NCI-H446 treated with DMSO at 0.1 percent for 48 hours (cell line): ENCODE data around the gene ARMC5.
"Not testable (repeated sequence)": the region's sequence is repeated elsewhere in the genome, so short reads cannot be mapped to it uniquely, and the experiment has no call there.

Source experiments
- DNase-seq: peaks from one replicate; lab custom pipeline; 2025; lab: John Stamatoyannopoulos, UW

The ARMC5 gene

DNA sequence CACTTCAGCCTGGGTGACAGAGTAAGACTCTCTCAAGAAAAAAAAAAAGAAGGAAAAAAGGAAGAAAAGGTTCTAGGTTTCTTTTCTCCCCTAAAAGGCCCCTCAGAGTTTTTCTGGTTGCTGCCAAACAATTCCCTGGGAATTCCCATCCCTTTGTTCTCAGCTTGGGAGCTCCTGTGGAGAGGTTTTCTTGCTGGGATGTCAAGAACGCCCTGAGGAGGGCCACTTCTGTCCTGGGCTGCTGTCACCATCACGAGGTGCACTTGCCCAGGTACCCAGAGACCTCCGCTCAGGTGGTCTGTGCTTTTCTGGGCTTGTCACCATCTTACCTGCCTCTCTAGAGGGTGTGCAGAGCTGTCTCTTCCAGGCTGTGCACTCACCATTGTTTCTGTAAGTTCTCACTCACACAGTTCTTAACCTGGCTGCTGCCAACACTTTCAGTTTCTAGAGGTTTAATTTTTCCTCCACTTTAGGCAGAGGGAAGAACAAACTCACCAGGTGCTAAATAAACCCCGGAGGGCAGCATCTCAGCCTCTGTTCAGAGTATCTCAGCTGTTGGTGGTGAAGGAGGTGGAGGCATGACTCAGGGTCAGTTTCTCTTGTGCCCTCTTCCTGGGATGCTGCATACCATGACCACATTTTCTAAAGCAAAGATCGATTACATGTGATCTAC lies 28.8 kb upstream of the ARMC5 start:
- DNase-seq = no peak

DNA sequence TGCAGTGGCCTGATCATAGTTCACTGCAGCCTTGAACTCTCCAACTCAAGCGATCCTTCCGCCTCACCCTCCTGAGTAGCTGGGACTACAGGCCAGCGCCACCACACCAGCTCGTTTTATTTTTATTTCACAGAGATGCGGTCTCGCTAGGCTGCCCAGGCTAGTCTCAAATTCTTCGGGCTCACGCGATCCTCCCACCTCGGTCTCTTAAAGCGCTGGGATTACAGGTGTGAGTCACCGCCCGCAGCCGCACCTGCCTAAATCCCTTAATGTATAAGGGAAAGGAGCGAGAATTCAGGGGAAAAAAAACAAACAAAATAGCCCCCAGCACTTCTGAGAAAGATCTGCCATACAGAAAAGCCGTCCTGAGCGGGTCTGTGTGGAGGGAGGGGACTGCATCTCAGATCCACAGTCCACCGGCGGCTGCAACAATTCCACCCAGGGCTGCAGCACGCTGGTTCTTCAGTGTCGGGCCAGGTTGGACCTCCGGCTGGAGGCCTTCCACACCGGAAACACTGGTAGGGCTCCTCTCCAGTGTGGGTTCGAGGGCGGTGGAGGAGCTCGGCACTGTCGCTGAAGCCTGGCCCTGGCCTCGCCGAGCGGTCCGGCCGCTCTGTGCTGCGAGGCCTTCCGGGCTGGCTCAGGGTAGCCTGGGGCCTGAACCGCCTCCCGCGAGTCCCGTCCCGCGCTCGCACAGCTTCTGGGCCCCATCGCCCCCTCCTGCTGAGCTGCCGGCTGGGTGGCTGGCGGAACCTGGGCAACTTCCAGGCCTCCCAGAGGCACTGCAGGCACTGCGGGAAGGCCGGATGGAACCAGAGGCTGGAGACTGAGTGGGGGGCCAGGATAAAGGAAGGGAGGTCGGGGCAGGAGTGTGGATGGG lies 23.7 kb upstream of the ARMC5 start:
- no peak for DNase-seq

DNA sequence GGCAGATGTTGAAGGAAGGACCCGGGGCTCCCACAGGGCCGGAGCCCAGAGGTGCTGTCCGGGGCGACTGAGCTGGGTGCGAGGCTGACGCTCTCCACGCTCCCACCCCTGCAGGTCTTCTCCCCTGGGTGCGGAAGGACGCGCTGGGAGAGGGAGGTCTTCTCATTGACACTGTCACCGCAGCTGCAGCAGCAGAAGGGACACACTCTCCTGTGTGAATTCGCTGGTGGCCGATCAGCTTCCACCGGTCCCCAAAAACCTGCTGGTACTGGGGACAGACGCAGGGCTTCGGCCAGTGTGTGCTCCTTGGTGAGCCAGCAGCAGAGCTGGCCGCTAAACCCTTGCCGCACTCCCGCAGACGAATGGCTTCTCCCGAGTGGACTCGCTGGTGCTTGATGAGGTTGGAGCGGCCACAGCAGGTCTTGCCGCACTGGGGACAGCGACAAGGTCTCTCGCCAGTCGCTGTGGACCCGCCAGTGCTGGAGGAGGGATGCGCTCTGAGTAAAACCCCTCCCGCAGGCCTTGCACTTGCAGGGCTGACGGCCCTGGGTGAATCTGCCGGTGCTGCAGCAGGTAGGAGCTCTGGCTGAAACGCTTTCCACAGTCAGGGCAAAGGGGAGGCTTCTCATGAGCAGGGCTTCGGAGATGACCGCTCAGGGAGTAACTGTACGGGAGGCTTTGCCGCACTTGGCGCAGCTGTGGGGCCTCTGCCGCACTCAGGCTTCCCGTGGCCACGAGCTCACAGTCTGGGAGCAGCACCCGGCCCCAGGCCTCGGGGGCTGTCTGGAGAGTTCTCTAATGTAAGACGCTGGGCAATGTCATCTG lies 22.9 kb upstream of the ARMC5 start:
- DNase-seq = no peak

DNA sequence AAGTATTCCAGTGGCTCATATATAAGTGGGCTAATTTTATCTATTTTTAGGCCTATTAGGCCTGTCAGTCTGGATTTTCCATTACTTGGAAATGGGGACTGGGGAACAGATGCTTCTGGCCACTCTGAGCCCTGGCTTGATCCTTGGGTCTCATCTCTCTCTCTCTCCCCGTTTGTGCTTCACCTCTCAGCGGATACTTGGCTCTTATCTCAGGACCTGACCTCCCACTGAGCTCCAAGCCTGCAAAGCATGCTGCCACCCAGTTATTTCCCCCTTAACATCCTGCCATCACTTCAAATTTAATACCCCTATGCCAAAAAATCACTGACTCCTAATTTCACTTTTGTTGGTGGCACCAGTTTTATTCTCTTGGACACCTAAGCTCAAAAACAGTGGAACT lies 20.9 kb upstream of the ARMC5 start:
- no peak for DNase-seq

DNA sequence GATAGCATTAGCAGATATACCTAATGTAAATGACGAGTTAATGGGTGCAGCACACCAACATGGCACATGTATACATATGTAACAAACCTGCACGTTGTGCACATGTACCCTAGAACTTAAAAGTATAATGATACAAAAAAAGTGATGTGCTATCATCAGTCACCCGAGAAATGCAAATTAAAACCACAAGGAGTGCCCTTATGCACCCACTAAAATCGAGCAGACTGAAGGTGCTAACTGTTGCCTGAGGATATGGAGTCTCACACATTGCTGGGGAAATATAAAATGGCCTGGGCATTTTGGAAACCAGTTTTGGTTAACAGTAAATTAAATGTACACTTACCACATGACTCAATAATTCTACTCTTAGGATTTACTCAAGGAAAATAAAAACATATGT lies 20.3 kb upstream of the ARMC5 start:
- not testable (repeated sequence) for DNase-seq

DNA sequence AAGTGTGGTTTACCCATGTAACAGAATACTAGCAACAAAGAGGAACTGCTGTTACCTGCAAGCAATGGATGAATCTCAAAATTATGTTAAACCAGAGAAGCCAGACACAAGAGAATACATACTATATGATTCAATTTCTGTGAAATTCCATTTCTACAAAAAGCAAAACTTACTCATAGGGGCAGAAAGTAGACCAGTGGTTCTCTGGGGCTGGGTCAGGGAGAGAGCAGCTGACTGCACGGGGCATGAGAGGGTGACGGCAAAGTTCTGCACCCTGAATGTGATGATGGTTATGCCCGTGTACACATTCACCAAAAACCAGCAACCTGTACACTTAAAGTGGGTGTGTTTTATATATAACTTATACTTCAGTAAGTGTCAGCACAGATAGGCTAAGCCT lies 19.8 kb upstream of the ARMC5 start:
- no peak for DNase-seq

DNA sequence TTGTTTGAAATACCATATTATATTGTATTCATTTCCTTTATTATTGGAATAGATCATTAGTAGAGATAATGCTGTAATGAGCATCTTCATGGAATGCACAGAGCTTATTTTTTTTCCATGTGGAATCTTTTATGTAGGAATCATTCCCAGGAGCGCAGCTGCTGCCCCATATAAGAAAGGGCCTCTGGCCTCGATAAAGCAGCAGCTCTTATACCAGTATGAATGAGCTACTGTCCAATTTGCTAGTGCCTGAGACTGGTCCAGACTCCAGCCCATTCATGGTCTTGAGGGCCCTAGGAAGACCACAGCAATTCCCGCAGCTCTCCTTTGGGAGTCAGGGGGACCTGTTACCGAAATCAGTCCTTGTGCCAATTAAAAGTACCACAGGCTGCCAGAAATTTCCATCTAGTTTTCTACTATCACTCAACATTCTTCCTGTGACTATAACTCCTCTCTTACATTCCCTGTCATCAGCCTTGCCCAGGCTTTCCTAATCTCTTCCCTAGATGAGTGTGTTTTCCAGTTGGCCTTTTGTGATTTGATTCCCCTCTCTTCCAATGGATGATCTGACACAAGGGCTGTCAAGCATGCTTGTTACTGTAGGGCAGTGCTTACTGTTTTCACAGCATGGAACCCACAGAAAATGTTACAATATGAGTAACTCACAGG lies 18.7 kb upstream of the ARMC5 start:
- DNase-seq = no peak

DNA sequence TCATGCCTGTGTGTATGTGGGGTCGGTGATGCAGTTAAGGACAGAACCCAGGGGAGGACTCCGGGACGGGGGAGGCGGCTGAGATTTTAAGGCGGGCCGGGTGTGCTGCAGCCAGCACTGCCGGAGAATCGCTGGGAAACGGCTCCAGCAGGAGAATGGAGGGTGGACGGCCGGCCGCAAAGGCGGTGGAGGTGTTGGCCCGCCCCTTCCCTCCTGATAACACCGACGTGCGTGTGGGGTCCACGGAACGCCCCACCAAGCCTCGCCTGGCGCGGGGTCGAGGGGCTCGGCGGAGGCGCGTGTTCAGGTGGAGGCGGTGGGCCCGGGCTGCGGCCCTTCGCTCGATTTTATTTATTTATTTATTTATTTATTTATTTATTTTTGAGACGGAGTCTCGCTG lies 17.3 kb upstream of the ARMC5 start:
- DNase-seq = no peak

DNA sequence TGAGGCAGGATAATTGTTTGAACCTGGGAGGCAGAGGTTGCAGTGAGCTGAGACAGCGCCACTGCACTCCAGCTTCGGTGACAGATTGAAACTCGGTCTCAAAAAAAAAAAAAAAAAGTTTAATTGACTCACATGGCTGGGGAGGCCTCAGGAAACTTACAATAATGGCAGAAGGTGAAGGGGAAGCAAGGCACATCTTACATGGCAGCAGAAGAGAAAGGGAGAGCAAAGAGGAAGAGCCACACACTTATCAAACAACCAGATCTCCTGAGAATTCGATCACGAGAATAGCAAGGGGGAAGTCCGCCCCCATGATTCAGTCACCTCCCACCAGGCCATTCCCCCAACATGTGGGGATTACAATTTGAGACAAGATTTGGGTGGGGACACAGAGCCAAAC lies 13.4 kb upstream of the ARMC5 start:
- not testable (repeated sequence) for DNase-seq

DNA sequence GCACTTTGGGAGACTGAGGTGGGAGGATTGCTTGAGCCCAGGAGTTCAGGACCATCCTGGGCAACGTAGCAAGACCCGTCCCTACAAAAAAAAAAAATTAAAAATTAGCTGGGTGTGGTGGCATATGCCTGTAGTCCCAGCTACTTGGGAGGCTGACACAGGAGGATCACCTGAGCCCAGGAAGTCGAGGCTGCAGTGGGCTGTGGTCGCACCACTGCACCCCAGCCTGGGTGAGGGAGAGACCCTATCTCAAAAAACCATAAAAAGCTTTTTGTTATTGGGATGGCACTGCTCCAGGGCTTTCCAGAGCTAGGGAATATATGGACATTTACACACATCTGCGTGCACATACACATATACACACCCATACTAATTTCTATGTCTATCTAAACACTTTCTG lies 8.1 kb upstream of the ARMC5 start:
- no peak for DNase-seq

DNA sequence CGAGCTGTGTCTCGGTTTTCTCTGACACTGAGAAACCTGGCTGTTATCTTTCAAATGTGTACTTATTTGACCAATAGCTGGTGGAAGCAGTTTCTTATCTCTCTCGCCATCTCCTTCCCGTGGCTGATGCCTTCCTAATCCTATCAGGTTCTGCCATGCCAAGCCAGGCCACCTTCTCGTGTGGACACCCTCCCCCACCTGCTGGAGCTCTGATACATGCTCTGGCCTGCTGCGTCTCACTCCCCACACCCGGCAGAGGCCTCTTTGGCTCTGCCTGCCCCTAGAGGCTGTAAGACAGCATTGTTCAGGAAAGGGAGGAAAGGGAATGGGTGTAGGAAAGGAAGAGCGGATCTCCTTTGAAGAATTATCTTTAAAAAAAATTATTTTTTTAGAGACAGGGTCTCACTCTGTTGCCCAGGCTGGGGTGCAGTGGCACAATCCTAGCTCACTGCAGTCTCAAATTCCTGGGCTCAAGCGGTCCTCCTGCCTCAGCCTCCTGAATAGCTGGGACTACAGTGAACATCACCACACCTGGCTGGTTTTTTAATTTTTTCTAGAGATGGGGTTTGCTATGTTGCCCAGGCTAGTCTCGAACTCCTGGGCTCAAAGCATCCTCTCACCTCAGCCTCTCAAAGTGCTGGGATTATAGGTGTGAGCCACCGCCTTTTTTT lies 7.5 kb upstream of the ARMC5 start:
- DNase-seq = peak; percentile 8

DNA sequence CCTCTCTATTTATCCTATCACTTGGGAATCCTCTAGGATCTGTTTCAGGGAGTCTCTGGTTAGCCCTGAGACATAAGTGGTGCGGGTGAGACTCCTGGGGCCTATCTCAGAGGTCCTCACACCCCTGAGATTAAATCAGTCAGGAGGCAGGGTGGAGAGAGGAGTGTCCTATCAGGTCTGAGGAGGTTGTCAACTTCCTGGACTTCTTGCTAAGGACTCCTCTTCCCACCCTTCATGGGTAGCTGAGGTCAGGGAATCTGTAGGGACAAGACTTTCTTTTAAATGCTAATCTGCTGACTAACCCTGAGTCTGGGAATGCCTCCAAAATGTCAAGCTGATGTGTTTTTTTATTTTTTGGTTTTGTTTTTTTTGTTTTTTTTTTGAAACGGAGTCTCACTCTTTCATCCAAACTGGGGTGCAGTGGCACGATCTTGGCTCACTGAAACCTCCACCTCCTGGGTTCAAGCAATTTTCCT lies 6.6 kb upstream of the ARMC5 start:
- peak; percentile 3 for DNase-seq

DNA sequence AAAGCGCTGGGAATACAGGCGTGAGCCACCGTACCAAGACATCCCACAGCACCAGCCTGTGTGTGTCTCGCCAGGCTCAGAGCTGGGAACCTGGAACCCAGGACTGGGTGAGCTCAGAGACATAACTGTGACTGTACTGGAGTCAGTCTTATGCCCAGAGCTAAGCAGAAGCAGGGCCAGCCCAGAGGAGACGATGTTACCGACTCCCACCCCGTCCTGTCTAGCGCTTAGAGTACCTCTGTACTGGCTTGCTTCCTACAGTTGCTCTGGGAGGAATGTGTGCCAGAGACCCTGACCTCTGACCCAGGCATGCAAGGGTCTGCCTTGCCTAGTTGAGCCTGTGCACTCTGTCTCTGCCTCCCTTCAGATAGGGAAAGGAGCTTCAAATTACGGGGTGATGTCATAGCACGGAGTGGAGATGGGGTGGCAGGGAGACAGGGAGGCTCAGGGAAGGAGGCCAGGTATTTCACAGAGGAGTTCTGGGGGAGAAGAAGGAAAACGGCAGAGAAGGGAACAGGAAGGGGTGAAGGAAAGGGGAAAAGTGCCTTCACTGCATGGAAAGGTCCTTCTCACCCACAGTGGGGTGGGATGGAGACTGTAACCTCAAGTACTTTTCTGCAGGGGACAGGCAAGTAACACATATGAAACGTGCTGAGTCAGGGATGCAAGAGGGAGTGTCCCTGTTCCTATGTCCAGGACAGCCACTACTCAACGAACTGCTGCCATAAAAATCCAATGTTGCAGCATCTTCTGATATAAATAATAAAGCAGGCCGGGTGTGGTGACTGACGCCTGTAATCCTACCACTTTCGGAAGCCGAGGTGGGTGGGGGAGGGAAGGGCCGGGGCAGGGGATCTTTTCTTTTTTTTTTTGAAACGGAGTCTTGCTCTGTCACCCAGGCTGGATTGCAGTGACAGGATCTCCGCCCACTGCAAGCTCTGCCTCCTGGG lies 5.8 kb upstream of the ARMC5 start:
- no peak for DNase-seq

DNA sequence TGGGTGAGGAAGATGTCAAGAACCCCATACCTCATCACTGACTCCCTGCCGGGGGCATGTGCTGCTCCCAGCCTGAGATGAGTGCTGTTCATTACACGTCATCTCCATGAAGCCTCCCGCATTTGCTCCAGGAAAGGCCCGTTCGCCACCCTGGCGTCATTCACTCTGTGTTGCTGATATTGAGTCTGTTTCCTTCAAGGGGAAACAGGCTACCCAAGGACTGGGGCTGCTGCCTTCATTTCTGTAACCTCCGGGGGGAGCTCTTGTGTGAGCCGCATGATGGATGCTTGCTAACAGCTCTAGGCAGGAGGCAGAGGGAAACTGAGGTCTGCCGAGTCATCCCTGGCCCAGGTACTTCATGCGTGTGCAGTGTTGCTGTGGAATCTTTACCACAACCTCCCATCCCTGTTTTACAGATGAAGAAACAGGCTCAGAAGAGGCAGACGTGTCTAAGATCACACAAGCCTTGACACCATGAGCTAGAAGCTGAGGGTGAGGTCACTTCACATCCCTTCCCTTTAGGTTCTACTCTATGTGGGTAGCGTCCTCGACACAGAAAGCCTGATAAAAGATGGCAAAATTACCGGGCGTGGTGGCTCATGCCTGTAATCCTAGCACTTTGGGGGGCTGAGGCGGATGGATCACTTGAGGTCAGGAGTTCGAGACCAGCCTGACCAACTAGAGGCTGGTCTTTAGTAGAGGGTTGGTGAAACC lies 3.5 kb upstream of the ARMC5 start:
- DNase-seq = no peak

DNA sequence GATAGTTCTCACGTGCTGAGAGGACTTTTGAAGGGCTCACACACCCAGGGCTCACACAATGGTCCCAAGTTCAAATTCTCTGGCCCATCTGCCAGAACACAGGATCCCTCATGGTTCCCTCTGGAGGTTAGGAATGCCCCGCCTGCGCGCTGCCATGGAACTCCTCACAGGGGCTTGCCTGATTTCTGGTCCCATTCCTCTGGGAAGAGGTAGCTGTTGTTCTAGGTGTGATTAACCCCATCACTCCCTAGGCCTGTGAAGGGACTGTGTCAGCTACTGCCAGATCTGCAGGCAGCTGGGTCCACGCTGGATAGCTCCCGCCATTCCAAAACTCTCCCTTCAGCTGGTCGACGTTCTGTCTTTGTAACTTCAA lies 2.3 kb upstream of the ARMC5 start:
- DNase-seq = no peak

DNA sequence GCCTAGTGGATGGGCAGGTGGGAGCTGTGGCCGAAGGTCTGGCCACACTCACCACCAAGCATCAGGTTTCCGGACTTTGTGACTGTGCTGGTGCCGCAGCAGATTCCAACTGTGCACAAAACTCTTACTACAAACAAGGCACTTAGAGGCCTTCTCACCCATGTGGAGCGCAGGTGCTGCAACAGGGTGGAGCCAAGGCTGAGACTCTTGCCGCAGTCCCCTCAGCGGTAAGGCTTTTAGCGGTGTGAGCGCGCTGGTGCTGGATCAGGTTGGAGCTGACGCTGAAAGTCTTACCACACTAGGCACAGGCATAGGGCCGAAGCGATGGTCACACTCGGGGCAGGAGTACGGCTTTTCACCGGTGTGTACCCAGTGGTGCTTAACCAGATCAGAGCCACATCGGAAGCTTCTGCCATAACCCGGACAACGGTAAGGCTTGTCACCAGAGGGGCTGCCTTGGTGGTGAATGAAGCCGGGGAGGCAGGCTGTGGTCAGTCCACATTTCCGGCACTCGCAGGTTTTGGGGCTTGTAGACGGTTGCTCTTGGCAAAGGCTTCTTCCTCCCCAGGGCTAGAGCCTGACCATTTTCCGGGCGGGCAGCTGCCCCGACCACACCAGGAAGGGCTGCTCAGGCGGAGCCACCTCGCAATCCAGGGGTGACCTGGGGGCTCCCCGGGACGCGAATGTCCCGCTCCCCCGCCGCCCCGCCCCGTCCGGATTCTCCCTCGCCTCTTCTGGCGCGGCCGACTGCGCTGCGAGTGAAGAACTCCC lies 1.0 kb upstream of the ARMC5 start:
- no peak for DNase-seq

DNA sequence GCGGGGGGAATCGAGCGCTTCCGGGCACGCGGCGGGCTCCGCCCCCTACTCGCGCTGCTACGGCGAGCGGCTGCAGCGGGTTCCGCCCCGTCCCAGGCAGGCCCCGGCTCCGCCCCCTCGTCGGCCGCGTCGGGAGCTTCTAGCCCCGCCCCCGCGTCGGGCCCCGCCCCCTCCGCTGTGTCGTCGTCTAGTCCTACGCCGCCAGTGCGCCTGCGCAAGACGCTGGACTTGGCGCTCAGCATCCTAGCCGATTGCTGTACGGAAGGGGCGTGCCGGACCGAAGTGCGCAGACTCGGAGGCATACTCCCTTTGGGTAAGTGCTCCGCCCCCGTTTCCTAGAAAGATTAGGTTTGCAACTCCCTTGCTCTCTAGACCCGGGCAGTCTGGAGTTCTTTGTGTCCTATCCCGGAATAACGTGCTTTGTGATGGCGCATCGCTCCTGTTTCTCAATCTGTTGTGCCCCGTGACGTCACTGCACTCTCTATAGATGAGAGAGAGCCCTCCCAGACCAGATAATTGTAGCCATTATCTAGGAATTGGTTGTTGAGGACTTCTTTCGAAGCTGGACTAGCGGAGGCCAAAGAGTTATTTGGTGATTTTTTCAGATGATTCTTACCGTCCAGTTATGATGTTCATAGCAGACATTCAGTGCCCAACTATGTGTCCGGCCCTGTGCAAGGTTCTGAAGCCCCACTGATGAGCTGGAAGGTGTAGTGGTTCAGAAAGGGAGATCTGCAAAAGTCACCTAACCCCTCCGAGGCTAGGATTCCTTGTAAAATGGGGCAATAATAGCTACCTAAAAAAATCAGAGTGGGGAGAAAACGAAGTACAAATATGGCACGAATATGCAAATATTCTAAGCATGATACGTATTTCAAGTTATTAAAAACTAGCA lies 633 bp downstream of the ARMC5 start:
- peak; percentile 95 for DNase-seq

DNA sequence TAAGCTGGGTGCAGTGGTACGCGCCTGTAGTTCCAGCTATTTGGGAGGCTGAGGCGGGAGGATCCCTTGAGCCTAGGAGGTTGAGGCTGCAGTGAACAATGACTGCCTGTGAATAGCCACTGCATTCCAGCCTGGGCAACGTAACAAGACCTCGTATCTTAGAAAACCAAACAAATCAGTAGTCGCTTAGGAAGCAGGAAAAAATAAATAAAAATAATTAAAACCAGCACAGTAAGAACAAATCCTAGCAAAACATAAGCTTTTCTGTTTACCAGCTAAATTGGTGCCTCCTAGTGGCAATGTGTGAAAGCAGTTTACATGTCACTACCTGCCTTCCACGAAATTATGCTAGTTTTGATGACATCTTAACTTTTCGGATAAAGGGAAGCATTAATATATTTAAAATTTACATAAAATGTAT lies 1.3 kb downstream of the ARMC5 start:
- DNase-seq = peak; percentile 21
